Ishikawa (cell line): ENCODE measurements around the gene SNAI3.

Experiments used
- CEBPB ChIP-seq: IDR thresholded peaks from 2 replicates; pipeline ENCODE4 v1.6.1; 2012
- CREB1 ChIP-seq: IDR thresholded peaks from 2 replicates; pipeline ENCODE4 v1.6.1; 2012; ENCODE audit warnings: low read depth
- EGR1 ChIP-seq: IDR thresholded peaks from 2 replicates; pipeline ENCODE4 v1.6.1; 2012
- EP300 ChIP-seq: IDR thresholded peaks from 2 replicates; pipeline ENCODE4 v1.6.1; 2012; ENCODE audit warnings: borderline replicate concordance
- FOXM1 ChIP-seq: IDR thresholded peaks from 2 replicates; pipeline ENCODE4 v1.6.1; 2012; ENCODE audit warnings: low read depth, borderline replicate concordance
- NFIC ChIP-seq: IDR thresholded peaks from 2 replicates; pipeline ENCODE4 v1.6.1; 2012
- RAD21 ChIP-seq: IDR thresholded peaks from 2 replicates; pipeline ENCODE4 v1.6.1; 2012; ENCODE audit warnings: low read depth
- TAF1 ChIP-seq: IDR thresholded peaks from 2 replicates; pipeline ENCODE4 v1.6.1; 2012; ENCODE audit warnings: low read depth, mild to moderate bottlenecking
- TCF12 ChIP-seq: IDR thresholded peaks from 2 replicates; pipeline ENCODE4 v1.6.1; 2012; ENCODE audit warnings: low read depth
- TEAD4 ChIP-seq: IDR thresholded peaks from 2 replicates; pipeline ENCODE4 v1.6.1; 2012
- USF1 ChIP-seq: IDR thresholded peaks from 2 replicates; pipeline ENCODE4 v1.6.1; 2012
- YY1 ChIP-seq: IDR thresholded peaks from 2 replicates; pipeline ENCODE4 v1.6.1; 2012; ENCODE audit warnings: low read depth
- ZBTB7A ChIP-seq: IDR thresholded peaks from 2 replicates; pipeline ENCODE4 v1.6.1; 2012; ENCODE audit warnings: low read depth
- TF ChIP-seq, protein P1 (sequence below): IDR thresholded peaks from 2 replicates; pipeline ENCODE4 v1.6.1; 2012
- TF ChIP-seq, protein P2 (sequence below): IDR thresholded peaks from 2 replicates; pipeline ENCODE4 v1.6.1; 2012; ENCODE audit warnings: low read depth, mild to moderate bottlenecking

The SNAI3 gene

GRCh38 chr16:88725609-88726407, 39.5 kb upstream of the SNAI3 start:
- 0 out of 2 replicates have a peak, but pooled peaks have one; percentile 35 for TF ChIP-seq NFIC
- no peak for TF ChIP-seq CREB1

GRCh38 chr16:88724855-88725555, 38.7 kb upstream of the SNAI3 start:
- TF ChIP-seq, protein P1, sequence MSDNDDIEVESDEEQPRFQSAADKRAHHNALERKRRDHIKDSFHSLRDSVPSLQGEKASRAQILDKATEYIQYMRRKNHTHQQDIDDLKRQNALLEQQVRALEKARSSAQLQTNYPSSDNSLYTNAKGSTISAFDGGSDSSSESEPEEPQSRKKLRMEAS = no peak

DNA sequence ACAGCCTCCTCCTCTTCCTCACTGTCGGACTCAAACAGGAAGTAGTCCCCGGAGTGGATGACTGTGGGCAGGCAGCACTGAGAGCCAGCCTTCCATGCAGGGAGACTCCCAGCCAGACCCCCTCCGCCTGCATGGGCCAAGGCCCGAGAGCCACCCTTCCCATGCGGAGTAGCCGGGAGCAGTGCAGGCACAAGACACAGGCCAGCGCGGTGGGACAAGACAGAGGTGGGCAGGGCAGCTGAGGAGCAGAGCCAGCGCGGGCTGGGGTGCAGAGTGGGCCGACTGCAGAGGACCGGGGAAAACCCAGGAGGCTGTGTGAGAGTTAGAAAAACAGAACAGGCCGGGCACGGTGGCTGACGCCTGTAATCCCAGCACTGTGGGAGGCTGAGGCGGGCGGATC, 37.6 kb upstream of the SNAI3 start:
- TF ChIP-seq USF1 (no peak), YY1 (no peak), ZBTB7A (no peak), TCF12 (no peak), CEBPB (no peak), EGR1 (no peak), TEAD4 (no peak), NFIC (no peak), FOXM1 (no peak), CREB1 (no peak), EP300 (no peak), RAD21 (no peak), TAF1 (no peak)
- TF ChIP-seq, protein P1 = no peak

DNA sequence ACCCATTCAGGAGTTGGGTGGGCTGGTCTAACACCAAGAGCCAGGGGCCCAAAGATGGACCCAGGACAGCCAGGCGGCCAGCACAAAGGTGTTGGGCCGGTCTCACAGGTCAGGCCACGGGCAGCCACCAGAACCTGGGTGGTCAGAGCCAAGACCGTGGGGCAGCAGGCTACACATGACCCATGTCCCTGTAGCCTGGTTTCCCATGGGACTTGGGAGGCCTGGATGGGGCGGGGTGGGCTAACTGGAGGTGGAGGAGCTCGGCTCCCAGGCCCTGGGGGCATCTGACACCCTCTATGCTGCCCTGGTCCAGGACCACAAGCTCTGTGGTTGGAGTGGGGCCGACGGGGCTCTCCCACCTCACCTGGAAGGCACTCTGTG, 37.2 kb upstream of the SNAI3 start:
- TF ChIP-seq USF1 = no peak
- TF ChIP-seq, protein P1 = no peak
- no peak for TF ChIP-seq EGR1
- no peak for TF ChIP-seq CEBPB
- TF ChIP-seq, protein P2, sequence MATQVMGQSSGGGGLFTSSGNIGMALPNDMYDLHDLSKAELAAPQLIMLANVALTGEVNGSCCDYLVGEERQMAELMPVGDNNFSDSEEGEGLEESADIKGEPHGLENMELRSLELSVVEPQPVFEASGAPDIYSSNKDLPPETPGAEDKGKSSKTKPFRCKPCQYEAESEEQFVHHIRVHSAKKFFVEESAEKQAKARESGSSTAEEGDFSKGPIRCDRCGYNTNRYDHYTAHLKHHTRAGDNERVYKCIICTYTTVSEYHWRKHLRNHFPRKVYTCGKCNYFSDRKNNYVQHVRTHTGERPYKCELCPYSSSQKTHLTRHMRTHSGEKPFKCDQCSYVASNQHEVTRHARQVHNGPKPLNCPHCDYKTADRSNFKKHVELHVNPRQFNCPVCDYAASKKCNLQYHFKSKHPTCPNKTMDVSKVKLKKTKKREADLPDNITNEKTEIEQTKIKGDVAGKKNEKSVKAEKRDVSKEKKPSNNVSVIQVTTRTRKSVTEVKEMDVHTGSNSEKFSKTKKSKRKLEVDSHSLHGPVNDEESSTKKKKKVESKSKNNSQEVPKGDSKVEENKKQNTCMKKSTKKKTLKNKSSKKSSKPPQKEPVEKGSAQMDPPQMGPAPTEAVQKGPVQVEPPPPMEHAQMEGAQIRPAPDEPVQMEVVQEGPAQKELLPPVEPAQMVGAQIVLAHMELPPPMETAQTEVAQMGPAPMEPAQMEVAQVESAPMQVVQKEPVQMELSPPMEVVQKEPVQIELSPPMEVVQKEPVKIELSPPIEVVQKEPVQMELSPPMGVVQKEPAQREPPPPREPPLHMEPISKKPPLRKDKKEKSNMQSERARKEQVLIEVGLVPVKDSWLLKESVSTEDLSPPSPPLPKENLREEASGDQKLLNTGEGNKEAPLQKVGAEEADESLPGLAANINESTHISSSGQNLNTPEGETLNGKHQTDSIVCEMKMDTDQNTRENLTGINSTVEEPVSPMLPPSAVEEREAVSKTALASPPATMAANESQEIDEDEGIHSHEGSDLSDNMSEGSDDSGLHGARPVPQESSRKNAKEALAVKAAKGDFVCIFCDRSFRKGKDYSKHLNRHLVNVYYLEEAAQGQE = no peak
- TF ChIP-seq EP300 = no peak
- no peak for TF ChIP-seq ZBTB7A
- TF ChIP-seq CREB1 = no peak
- no peak for TF ChIP-seq RAD21
- no peak for TF ChIP-seq YY1
- no peak for TF ChIP-seq TAF1

GRCh38 chr16:88722784-88723506, 36.6 kb upstream of the SNAI3 start:
- TF ChIP-seq FOXM1 = no peak
- TF ChIP-seq EP300 = no peak
- TF ChIP-seq, protein P2 = no peak
- TF ChIP-seq ZBTB7A = no peak
- TF ChIP-seq, protein P1 = no peak
- no peak for TF ChIP-seq USF1
- TF ChIP-seq TAF1 = no peak
- TF ChIP-seq TCF12 = no peak
- no peak for TF ChIP-seq NFIC
- no peak for TF ChIP-seq TEAD4
- TF ChIP-seq RAD21 = no peak
- TF ChIP-seq CEBPB = no peak
- no peak for TF ChIP-seq CREB1
- no peak for TF ChIP-seq YY1
- TF ChIP-seq EGR1 = no peak
